Measurements from ENCODE around the gene MGAT4C.
"Not testable (repeated sequence)": the region's sequence is repeated elsewhere in the genome, so short reads cannot be mapped to it uniquely, and the experiment has no call there.

Gene MGAT4C

GRCh38 chr12:86228656-86229055 is 27.5 kb downstream of the MGAT4C start:
- DNase-seq: no peak

- no peak for DNase-seq
These were observed 29.7 kb downstream of the MGAT4C start for GRCh38 chr12:86226481-86226880.

- DNase-seq: no peak
These were observed 39.6 kb downstream of the MGAT4C start for GRCh38 chr12:86216591-86216990.

- DNase-seq: no peak
These were observed 43.2 kb downstream of the MGAT4C start for GRCh38 chr12:86213012-86213411.

GRCh38 chr12:86198696-86199444 is 57.3 kb downstream of the MGAT4C start:
- no peak for DNase-seq

- no peak for DNase-seq
These were observed 59.7 kb downstream of the MGAT4C start for GRCh38 chr12:86196465-86196864.

- DNase-seq: no peak
These were observed 61.5 kb downstream of the MGAT4C start for GRCh38 chr12:86194721-86195120.

- DNase-seq: no peak
These were observed 62.3 kb downstream of the MGAT4C start for GRCh38 chr12:86193931-86194330.

- DNase-seq: no peak
These were observed 68.0 kb downstream of the MGAT4C start for GRCh38 chr12:86188226-86188625.

- no peak for DNase-seq
These were observed 69.7 kb downstream of the MGAT4C start for GRCh38 chr12:86186449-86186848.

GRCh38 chr12:86179855-86180254 is 76.3 kb downstream of the MGAT4C start:
- DNase-seq: no peak

GRCh38 chr12:86174188-86174587 is 82.0 kb downstream of the MGAT4C start:
- no peak for DNase-seq

- DNase-seq: no peak
These were observed 83.2 kb downstream of the MGAT4C start for GRCh38 chr12:86172913-86173443.

GRCh38 chr12:86170051-86170450 is 86.1 kb downstream of the MGAT4C start:
- DNase-seq: no peak

GRCh38 chr12:86158956-86159355 is 97.2 kb downstream of the MGAT4C start:
- DNase-seq: no peak

- no peak for DNase-seq
These were observed 101.6 kb downstream of the MGAT4C start for GRCh38 chr12:86154620-86155019.

- DNase-seq: no peak
These were observed 107.6 kb downstream of the MGAT4C start for GRCh38 chr12:86148612-86149011.

- peak; percentile 5 for DNase-seq
These were observed 108.1 kb downstream of the MGAT4C start for GRCh38 chr12:86148071-86148470.

GRCh38 chr12:86145156-86145555 is 111.0 kb downstream of the MGAT4C start:
- no peak for DNase-seq

- no peak for DNase-seq
These were observed 113.0 kb downstream of the MGAT4C start for GRCh38 chr12:86143162-86143561.

GRCh38 chr12:86139671-86140070 is 116.5 kb downstream of the MGAT4C start:
- DNase-seq: no peak

- no peak for DNase-seq
These were observed 117.4 kb downstream of the MGAT4C start for GRCh38 chr12:86138770-86139169.

GRCh38 chr12:86137936-86138335 is 118.3 kb downstream of the MGAT4C start:
- DNase-seq: no peak

- DNase-seq: peak; percentile 7
These were observed 121.6 kb downstream of the MGAT4C start for GRCh38 chr12:86134561-86134960.

GRCh38 chr12:86126900-86127299 is 129.3 kb downstream of the MGAT4C start:
- DNase-seq: not testable (repeated sequence)
